ENCODE data around the gene LRRC51. TPM values are rescaled to one million over a fixed set of nuclear protein-coding genes. Genes with fewer than 3 reads are reported as not detected.

LRRC51 gene
- total RNA-seq, 1 experiment from 2014 or later, result 13.4 TPM

DNA sequence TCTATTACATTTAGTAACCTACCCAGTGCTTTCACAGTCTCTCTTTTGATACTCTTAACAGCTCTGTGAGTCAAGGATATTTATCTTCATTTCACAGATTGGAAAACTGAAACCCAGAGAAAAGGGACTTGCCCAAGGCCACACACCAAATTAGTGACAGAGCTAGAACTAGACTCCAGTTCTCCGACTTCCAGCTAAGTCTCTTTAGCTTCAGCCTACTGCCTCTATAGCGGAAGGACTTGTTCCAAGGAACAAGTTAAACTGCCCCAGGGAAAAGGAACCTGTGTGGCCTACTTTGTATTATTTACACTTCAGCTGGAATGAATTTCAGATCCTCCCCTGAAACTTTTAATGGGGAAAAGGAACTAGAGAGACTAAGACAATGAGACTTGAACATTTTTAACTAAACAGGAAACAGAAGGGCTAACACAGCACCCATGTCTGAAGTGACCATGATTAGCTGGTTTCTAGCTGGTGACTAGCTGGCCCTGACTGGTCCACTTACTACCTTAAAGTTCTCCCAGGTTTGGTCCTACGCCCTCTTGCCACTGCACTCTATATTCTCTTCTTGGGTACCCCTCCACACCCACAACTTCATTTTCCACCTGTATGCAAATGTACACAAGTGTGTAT is 1.3 kb downstream of the LRRC51 start:
- ATAC-seq (no peak), DNase-seq (ENCODE audit: low read depth, low spot score) (no peak)
- H3K9me3 ChIP-seq (ENCODE audit: control insufficient read depth, insufficient read depth, low read depth, low read length), result no peaks in the 10 kb centered on the region
- H3K4me3 ChIP-seq (ENCODE audit: low read depth in 2 of 2, low read length in 2 of 2), result peak overlapping the region; percentile 58 to 92; a peak in 3 of 4 replicates
- peaks cover 19% of the 10 kb centered on the region for H3K4me1 ChIP-seq (ENCODE audit: control insufficient read depth, insufficient read depth, low read length)
- H3K36me3 ChIP-seq (ENCODE audit: control insufficient read depth, insufficient read depth, low read length), result no peaks in the 10 kb centered on the region
- H3K27me3 ChIP-seq (ENCODE audit: control insufficient read depth, insufficient read depth, low read length), result no peaks in the 10 kb centered on the region
- no TSS peak for BruUV-seq (replicated peaks)
- CTCF ChIA-PET, result interaction anchor here (1.2 kb wide), 2 partner anchors 10 to 57 kb away, joined by 3 to 5 read pairs; no protein-coding TSS in a partner anchor
- intact Hi-C loops (cut with micrococcal nuclease; ENCODE audit: unreplicated experiment) (no loop called here), in situ Hi-C loops (cut with HindIII; ENCODE audit: low pct_unique_long_range_greater_than_20kb, low sequenced_read_pairs) (no loop called here)
- TF ChIP-seq SIN3A (IDR thresholded peaks at IDR 0.05; ENCODE audit: borderline replicate concordance, insufficient read depth, low read depth, low read length), result no peak
- no peak for TF ChIP-seq REST (IDR thresholded peaks at IDR 0.05; ENCODE audit: insufficient read depth in 1 of 2, low read depth in 2 of 2, low read length in 1 of 2)
- TF ChIP-seq CTCF (IDR thresholded peaks at IDR 0.05), result no peak
- no peak for TF ChIP-seq TCF7L2 (IDR thresholded peaks at IDR 0.05; ENCODE audit: low read depth, low read length)
- TF ChIP-seq POLR2AphosphoS5 (IDR thresholded peaks at IDR 0.05; ENCODE audit: low read depth, low read length), result no peak
- peak overlapping the region; percentile 92 for H3K27ac ChIP-seq (ENCODE audit: low read length)
- POLR2A ChIA-PET, result interaction anchor here (0.5 to 0.9 kb wide), 6 partner anchors 9 to 994 kb away, joined by 3 to 6 read pairs (median 3); partner anchors contain the start of gene ANAPC15

DNA sequence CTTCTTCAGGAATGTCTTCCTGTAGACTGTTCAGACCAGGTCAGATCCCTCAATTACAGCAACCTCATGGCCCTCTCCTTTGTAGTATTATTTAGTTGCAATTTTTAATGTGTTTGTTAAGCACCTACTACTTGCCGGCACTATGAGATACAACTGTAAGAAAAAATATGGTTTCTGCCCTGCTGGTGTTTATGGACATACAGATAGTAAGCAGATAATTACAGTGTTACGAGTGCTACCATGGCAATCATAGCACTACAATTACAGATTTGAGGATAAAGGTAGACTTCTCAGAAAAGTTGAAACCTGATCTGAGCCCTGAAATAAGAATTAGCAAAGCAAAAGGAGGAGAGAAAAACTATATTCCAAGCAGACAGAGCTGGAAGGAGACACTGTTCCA is 2.8 kb downstream of the LRRC51 start:
- TF ChIP-seq TCF7L2 (IDR thresholded peaks at IDR 0.05; ENCODE audit: low read depth, low read length) (no peak), REST (IDR thresholded peaks at IDR 0.05; ENCODE audit: insufficient read depth in 1 of 2, low read depth in 2 of 2, low read length in 1 of 2) (no peak)
- intact Hi-C loops (cut with micrococcal nuclease; ENCODE audit: unreplicated experiment), result no loop called here
- DNase-seq (ENCODE audit: low read depth, low spot score), result no peak
- H3K4me1 ChIP-seq (ENCODE audit: control insufficient read depth, insufficient read depth, low read length), result peaks cover 12% of the 10 kb centered on the region
- no peaks in the 10 kb centered on the region for H3K36me3 ChIP-seq (ENCODE audit: control insufficient read depth, insufficient read depth, low read length)
- no peak overlapping the region for H3K4me3 ChIP-seq (ENCODE audit: low read depth in 2 of 2, low read length in 2 of 2)
- CTCF ChIA-PET, result no interaction called here
- no peak overlapping the region for H3K27ac ChIP-seq (ENCODE audit: low read length)
- POLR2A ChIA-PET, result interaction anchor here (0.5 to 0.7 kb wide), 2 partner anchors 11 to 1310 kb away, joined by 3 to 8 read pairs; no protein-coding TSS in a partner anchor
- no peak for ATAC-seq
- no peaks in the 10 kb centered on the region for H3K27me3 ChIP-seq (ENCODE audit: control insufficient read depth, insufficient read depth, low read length)
- BruUV-seq (replicated peaks), result no TSS peak
- no peaks in the 10 kb centered on the region for H3K9me3 ChIP-seq (ENCODE audit: control insufficient read depth, insufficient read depth, low read depth, low read length)
- in situ Hi-C loops (cut with HindIII; ENCODE audit: low pct_unique_long_range_greater_than_20kb, low sequenced_read_pairs), result no loop called here
